GM19351 (cell line): ENCODE measurements around the gene APOBR.
"Not testable (repeated sequence)": the region's sequence is repeated elsewhere in the genome, so short reads cannot be mapped to it uniquely, and the experiment has no call there.

Source experiments
- ATAC-seq: cut with Tn5 transposase; IDR thresholded peaks from one replicate; pipeline ENCODE4 v1.9.1; 2021; ENCODE audit warnings: mild to moderate bottlenecking, moderate library complexity; ENCODE audit not compliant: unreplicated experiment

APOBR gene

DNA sequence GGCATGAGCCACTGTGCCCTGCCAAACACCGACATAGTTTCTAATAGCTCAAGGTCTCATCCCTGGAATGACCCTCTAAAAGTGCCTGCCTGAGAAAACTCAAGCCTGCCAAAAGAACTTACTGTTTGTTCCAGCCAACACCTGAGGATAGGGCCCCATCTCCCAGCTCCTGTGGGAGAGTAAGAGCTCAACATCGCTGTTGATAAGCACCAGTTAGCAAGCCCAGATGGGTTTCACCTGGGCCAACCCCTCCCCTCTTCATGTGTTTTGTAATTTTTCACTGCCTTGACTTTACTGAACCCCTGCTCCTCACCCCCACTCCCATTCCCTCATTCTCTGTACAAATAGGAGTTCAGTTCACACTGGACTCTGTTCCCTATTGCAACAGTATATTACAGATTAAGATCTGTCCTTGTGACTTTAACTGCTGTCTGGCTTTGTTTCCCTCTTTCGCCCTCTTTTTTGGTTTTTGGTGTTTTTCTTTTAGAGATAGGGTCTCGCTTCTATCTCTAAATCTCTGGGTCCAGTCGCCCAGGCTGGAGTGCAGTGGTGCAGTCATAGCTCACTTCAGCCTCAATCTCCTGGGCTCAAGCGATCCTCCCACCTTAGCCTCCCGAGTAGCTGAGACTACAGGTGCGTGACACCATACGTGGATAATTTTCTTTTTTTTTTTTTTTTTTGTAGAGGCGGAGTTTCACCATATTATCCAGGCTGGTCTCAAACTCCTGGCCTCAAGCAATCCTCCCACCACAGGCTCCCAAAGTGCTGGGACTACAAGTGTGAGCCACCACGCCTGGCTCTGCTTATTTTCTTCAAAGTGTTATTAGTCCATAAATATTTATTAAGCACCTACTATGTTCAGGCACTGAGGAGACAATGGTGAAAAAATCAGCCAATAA is 32.0 kb downstream of the APOBR start:
- no peak for ATAC-seq

DNA sequence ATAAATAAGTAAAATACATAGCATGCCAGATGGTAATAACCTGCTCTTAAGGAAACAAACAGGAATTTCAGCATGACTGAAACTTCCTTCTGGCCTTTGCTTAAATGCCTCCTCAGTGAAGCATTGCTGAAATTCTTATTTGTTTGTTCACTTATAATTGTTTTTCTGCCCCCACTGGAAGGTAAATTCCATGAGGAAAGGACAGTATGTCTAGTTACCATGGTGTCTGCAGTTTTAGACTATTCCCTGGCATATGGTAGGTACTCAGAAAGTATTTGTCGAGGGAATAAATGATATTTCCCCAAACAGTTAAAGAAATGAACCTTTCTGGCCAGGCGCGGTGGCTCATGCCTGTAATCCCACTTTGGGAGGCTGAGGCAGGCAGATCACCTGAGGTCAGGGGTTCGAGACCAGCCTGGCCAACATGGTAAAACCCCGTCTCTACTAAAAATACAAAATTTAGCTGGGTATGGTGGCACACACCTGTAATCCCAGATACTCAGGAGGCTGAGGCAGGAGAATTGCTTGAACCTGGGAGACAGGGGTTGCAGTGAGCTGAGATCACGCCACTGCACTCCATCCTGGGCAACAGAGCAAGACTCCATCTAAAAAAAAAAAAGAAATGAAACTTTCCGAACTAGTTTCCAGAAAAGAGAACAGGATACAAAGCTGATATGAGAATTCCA is 32.8 kb downstream of the APOBR start:
- ATAC-seq, result not testable (repeated sequence)

DNA sequence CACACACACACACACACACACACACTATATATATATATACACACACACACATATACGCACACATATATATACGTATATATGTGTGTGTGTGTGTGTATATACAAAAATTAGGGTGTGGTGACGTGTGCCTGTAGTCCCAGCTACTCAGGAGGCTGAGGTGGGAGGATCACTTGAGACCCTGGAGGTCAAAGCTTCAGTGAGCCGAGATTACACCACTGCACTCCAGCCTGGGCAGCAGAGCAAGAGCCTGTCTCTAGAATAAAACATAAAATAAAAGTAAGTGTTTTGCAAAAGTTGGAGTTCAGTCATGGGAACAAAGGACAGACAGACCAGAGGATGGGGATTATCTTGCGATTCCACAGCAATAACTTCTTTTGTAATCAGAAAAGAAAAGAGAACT is 33.5 kb downstream of the APOBR start:
- ATAC-seq, result no peak

DNA sequence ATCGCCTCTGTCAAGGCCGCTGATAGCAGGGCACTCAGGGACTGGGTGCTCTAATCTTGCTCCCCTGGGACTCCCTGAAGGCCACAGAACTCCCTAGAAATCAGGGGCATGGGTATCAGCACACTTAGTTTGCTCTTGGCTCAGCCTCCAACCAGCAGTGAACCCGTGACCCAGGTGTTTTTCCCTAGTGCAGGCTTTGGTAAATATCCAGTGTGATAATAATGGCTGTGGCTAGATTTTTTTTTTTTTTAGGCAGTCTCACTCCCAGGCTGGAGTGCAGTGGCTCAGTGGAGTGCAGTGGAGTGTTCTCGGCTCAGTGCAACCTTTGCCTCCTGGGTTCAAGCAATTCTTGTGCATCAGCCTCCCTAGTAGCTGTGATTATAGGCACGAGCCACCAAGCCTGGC is 34.0 kb downstream of the APOBR start:
- no peak for ATAC-seq

DNA sequence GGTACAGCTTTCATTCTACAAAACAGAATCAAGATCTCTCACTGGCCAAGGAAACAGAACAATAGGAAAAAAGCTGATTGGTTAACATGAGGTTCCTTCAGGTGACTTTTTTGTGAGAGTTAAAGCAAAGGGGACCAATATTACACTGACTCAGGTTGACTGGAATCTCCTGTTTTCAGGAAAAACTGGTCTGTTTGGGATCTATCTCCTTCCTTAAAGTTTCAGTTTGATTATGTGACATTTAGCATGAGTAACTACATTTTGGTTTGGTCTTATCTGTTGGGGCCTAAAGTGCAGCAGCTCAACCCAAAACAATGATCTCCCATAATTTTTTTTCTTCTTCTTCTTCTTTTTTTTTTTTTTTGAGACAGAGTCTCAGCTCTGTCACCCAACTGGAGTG is 34.7 kb downstream of the APOBR start:
- no peak for ATAC-seq

DNA sequence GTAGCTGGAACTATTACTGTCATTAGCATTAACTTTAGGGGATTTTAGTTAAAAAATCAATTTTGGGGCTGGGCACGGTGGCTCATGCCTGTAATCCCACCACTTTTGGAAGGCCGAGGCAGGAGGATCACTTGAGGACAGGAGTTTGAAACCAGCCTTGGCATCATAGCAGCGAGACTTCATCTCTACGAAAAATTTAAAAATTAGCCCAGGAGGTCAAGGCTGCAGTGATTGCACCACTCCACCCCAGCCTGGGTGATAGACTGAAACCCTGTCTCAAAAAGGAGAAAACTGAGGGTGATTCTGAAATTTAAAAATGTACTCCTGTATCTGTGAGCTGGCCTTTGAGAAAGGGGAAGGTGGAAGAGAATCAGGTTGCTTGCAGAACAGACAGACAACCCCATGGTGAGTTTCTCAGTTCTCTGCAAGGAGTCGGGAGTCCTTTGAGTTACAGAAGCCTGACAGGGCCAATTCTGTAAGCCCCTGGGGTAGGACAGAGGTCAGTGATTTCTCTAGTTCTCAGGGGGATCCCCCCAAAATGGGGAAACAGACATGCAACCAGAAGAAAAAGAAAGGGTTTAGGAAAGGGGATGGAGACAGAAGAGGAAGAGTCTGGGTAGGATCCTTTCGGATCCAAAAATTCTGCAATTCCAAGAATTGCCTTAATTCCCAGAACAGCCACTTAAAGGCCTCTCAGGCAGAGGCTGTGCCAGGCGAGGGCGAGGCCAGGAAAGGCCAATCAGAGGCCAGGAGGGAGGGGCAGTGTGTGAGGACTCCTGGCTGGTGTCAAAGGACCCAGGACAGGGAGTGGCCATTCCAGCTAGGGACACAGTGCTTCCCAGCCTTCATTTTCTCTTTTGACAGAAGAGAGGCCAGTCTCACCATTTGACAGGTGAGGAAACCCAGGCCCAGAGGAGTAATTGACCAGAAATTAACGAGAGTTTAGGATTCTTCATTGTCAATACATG is 37.6 kb downstream of the APOBR start:
- no peak for ATAC-seq

DNA sequence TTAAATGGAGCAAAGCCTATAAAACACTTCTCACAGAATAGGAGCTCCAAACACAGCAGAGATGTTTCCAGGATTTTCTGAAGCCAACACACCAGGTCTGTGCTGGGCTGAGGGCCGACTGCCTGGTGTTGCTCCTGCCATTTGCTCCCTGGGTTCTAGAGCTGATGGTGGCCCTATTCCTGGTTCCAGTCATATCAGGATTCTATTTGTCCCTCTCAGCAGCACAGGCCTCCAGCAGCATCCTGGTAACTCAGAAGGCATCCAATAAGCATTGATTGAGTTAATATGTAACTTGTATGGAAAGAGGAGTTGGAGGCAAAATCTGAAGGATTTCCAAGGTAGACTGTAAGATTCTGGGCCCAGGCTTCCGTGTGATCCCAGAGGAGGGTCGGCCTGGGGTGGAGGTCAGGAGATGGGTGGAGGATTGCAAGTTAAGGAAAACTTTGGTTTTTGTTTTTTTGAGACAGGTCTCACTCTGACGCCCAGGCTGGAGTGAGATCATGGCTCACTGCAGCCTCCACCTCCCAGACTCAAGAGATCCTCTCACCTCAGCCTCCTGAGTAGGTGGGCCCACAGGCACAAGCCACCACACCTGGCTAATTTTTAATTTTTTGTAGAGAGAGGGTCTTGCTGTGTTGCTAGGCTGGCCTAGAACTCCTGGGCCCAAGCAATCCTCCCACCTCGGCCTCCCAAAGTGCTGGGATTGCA is 38.7 kb downstream of the APOBR start:
- ATAC-seq, result no peak

DNA sequence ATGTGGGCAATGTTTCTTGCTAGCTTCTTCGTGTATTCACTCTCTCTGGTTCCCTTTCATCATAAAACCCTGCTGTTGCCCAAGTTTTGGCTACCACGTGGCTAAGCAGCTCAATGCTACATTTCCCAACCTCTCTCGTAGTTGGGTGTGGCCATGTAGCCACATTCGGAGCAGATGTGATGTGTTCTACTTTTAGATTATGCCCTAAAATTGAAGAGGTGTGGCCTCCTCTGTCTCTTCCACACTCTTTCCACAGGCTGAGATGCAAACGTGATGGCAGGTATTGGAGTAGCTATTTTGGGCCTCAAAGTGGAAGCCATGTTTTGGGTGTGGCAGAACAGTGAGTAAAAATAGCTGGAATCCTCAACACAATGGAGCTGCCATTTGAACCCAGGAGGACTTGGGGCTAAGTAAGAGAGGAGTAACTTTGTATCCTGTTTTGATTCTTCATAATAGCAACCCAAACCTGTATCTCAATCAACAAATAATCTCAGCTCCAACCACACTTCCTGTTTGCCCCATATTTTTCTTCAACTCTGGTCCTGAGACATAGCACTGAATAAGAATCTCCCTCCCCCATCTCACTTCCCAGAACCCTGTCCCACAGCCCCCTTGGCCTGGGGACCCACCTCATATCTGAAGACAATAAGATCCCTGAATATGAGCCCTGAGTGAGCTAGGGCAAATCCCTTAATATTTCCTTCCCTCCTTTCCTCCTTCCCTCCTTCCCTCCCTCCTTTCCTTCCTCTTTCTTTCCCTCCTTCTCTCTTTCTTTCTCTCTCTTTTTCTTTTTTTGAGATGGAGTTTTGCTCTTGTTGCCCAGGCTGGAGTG is 40.3 kb downstream of the APOBR start:
- ATAC-seq, result no peak

DNA sequence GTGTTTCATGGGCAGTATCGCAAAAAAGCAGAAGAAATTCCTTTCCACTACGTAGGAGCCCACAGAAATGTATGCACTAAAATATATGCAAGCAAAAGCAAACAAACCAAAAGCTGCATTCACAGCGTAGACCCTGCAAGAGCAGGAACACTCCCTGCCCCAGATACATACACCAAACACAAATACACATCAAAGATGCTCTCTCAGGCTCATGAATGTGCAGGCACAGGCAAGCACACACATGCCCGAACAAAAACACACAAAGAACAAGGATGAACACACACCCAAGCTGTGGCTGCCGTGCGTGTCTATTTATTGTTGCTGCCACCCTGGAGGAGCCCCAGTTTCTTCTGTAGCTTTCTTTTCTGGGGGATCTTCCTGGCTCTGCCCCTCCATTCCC is 42.6 kb downstream of the APOBR start:
- no peak for ATAC-seq

DNA sequence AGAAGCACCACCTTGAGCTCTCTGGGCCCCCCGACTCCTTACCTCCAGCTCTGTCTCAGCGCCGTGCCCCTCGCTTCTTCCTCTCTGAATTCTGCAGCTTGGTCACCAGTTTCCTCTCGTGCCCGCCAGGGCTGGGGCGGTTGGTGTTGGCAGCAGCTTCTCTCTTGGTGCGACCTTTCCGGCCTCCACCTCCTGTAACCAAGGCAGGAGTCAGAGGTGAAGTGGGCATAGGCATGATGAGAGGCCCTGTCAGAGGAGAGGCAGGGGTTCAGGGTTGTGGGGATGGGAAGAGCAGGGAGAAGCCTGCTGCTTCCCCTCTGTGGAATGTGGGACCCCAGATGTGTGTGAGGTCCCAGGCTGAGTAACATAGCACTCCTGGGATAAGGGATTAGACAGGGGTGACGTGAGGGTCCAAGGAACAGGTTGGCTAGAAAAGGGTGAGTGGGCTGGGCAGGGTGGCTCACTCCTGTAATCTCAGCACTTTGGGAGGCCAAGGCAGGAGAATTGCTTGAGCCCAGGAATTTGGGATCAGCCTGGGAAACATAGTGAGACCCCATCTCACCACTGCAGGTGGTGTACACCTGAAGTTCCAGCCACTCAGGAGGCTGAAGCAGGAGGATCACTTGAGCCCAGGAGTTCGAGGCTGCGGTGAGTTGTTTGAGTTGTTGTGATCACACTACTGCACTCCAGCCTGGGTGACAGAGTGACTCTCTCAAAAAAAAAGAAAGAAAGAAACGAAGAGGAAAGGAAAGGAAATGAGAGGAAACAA is 43.7 kb downstream of the APOBR start:
- ATAC-seq, result no peak

DNA sequence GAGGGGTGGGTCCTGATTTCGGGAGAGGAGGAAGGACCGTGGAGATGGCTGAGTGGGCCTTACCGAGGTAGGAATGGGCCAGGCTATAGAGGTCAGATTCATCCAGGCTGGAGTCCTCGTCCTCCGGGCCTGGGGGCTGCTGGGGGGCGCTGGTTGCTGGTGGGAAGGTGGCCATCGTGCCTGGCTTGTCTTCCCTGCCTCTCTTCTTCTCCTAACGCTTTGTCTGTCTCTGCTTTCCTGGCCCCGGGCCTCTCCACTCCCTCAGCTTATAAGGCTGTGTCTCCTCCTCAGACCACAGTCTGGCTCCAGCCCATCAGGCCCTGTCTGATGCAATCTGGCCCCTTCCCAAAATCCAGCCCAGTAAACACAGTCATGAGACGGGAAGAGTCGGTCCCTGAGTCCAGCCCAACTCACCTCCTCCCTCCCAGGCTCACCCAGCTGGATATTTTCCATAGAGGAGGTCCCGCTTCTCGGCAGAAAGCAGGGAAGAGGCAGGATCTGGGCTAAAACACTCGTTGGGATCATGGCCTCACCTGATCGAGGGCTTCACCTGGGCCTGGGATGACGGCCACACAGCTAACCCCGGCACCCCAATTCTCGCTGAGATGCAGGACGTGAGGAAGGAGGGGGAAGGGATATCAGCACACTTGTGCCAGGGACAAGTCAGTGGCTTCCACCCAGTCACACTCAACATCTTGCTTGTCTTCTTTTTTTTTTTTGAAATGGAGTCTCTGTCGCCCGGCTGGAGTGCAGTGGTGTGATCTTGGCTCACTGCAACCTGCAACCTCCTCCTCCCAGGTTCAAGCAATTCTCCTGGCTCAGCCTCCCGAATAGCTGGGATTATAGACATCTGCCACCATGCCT is 44.5 kb downstream of the APOBR start, which contains the start of gene NUPR1:
NUPR1 (minus strand) TSS at position 242 of the 864 bp plus-strand sequence; CDS start at position 175, 67 bp downstream.
- no peak for ATAC-seq

DNA sequence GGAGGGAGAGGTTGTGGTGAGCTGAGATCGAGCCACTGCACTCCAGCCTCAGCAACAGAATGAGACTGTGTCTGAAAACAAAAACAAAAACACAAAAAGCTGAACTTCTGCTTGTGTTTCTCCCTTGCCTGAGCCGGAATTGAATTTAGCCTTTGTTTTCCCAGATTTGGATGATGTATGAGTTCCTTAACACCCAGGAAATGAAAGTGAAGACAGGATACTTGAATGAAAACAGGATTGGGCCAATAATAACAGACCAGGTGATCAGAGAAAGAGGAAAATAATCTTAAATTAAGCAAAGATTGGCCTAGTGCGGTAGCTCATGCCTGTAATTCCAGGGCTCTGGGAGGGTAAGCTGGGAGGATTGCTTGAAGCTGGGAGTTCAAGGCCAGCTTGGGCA is 45.9 kb downstream of the APOBR start:
- no peak for ATAC-seq

DNA sequence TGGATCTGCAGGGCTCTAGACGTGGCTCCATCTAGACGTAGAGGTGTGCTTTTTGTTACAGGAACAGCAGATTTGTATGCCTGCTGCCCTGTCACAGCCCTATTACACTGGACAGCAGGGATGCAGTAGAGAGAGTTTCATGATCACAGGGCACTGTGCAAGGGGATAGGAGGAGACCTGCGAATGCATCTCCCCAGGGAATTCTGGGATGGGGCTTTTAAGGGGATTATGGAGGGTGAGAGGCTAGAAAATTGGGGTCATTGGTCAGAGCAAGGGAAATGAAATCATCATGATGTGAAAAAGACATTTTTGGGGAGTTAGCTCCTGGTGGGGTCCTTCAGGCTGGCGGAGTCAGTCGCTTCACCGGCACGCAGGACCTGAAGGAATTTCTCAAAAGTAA is 48.2 kb downstream of the APOBR start:
- ATAC-seq, result no peak

DNA sequence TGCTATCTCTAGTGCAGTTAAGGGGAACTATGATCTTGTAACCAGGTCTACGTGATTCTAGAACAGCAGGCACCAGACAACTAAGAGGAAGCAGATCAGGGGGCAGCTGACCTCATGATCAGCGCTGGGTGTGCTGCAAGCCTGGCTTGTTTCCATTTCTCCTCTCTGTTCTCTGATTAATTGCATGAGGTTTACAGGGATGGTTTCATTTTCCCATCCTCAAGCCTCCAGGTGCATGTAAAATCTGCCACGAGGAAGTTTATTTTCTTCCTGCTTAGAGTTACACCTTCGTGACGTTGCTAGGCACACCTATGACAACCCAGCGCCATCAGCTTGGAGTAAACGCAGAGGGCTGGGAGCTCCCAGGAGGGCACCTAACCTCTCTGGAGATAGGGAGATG is 48.6 kb downstream of the APOBR start:
- no peak for ATAC-seq

DNA sequence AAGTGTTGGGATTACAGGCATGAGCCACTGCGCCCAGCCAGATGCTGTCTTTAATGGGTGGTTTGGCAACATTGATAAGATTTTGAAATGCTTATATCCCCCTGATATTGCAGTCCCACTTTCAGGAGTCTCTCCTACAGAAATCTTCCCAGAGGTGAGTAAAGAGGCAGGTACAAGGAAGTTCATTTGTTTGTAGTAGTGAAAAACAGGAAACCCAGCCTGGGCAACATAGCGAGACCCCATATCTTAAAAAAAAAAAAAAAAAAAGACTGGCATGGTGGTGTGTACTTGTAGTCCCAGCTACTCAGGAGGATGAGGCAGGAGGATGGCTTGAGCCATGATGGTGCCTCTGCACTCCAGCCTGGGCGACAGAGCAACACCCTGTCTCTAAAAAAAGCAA is 50.6 kb downstream of the APOBR start:
- ATAC-seq, result no peak

DNA sequence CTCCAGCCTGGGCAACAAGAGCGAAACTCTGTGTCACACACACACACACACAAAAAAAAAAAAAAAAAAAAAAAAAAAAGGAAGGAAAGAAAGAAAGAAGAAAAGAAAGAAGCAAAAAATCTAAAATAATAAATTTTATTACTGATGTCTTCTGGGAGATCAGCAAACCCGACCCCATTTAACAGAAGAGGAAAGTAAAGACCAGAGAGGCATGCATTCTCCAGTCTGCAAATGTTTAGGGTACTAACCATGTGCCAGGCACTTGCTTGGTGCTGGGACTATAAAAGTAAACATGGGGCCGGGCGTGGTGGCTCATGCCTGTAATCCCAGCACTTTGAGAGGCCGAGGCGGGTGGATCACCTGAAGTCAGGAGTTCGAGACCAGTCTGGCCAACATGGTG is 51.5 kb downstream of the APOBR start:
- not testable (repeated sequence) for ATAC-seq

DNA sequence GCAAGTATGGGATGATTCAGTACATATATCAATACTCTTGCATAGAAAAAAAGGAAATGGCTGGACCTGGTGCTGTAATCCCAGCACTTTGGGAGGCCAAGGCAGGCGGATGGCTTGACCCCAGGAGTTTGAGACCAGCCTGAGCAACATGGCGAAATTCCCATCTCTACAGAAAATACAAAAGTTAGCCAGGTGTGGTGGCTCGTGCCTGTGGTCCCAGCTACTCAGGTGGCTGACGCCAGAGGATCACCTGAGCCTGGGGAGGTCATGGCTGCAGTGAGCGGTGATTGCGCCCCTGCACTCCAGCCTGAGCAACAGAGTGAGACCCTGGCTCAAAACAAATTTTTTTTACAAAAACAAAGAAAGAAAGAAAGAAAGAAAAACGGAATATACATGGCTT is 52.2 kb downstream of the APOBR start:
- ATAC-seq, result no peak

DNA sequence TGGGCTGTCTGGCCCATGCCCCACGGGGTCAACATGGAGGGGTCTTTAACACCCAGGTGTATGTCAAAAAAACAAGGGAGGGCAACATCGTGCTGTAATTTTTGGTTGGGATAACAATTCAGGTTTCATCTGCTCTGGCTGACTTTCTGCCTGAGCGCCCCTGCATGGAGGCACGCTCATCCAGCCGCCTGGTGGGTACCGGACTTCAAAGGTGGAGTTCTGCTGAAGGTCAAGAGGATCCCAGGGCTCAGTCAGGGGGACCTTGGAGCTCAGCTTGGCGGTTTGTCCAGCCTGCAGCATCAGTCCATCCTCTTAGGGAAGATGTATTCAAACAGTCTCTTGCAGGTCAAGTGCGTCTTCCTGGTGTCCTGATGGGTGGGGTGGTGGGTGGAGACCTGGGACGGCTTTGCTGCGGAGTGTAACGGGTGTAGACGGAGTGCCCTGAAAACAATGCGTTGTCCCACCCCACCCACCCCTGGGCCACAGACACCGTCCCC is 53.9 kb downstream of the APOBR start:
- no peak for ATAC-seq
